Breast epithelium (tissue), 4 donors: ENCODE results near the gene STIMATE. TPM values are rescaled to one million over a fixed set of nuclear protein-coding genes. Genes with fewer than 3 reads are reported as not detected.
A peak's percentile ranks its signal among the peaks of the same experiment; 100 is the strongest.

Experiments used
- DNase-seq, 2 donors: peaks; one replicate each; pipeline ENCODE4 v3.0.0-alpha.2; 2019; ENCODE audit warnings: low spot score in 2 of 2
- H3K27ac ChIP-seq, 2 donors: fragments of 200-600 bp; sonication (generic) in 1 of 2; one replicate each; pipeline ENCODE4 v1.5.1; 2016 to 2019; ENCODE audit warnings: mild to moderate bottlenecking in 1 of 2
- H3K27me3 ChIP-seq, 2 donors: fragments of 200-600 bp; sonication (generic) in 1 of 2; one replicate each; pipeline versions ENCODE4 v1.5.1 to v1.6.0; 2017 to 2019; ENCODE audit warnings: control low read depth in 1 of 2, mild to moderate bottlenecking in 1 of 2
- H3K36me3 ChIP-seq: fragments of 200-600 bp; one replicate; pipeline ENCODE4 v1.5.1; 2019
- H3K4me1 ChIP-seq, 2 donors: fragments of 200-600 bp; sonication (generic); one replicate each; pipeline ENCODE4 v1.5.1; 2016 to 2019; ENCODE audit warnings: control low read depth in 1 of 2
- H3K4me3 ChIP-seq, 3 donors: fragments of 200-600 bp; sonication (generic); 1 replicate in 2 of 3; 2 replicates in 1 of 3; pipeline ENCODE4 v1.5.1; 2016 to 2019; ENCODE audit warnings: mild to moderate bottlenecking in 3 of 3, moderate library complexity in 2 of 3
- H3K9me3 ChIP-seq, 2 donors: fragments of 200-600 bp; sonication (generic) in 1 of 2; one replicate each; pipeline ENCODE4 v1.5.1; 2016 to 2019; ENCODE audit warnings: control low read depth in 1 of 2
- POLR2A ChIP-seq: fragments of 450-650 bp; IDR thresholded peaks from one replicate; pipeline ENCODE4 v1.6.1; 2016; ENCODE audit warnings: antibody characterized with exemption, mild to moderate bottlenecking, moderate library complexity
- POLR2AphosphoS5 ChIP-seq, 3 donors: sonication (generic); formaldehyde crosslinking; IDR thresholded peaks; one replicate each; pipeline ENCODE4 v1.6.1; 2017; ENCODE audit warnings: antibody characterized with exemption in 3 of 3
- intact Hi-C: fragments of 100-400 bp; cut with DNase I; formaldehyde crosslinking; loops from one replicate; pipeline ENCODE4 v1.15.1; 2023; ENCODE audit warnings: low total_unique reads
- total RNA-seq, 3 donors: library from RNA; depleted of rRNA; stranded (reverse); fragments of >200 nt; gene quantifications; one replicate each; pipeline ENCODE4 v1.1.0, GENCODE V29; 2016
- TF ChIP-seq, protein P1 (sequence below), 3 donors: fragments of 450-650 bp; IDR thresholded peaks; one replicate each; pipeline ENCODE4 v1.5.1; 2016 to 2017; ENCODE audit warnings: antibody characterized with exemption in 3 of 3, mild to moderate bottlenecking in 3 of 3, moderate library complexity in 3 of 3

The STIMATE gene
- total RNA-seq, 3 donors from 2014 or later = 14.0 to 18.7 (median 14.7) TPM

- intact Hi-C loops = no loop called here
- no peak for TF ChIP-seq POLR2AphosphoS5 (IDR thresholded peaks at IDR 0.05)
- no peak for TF ChIP-seq POLR2A
- TF ChIP-seq, protein P1, sequence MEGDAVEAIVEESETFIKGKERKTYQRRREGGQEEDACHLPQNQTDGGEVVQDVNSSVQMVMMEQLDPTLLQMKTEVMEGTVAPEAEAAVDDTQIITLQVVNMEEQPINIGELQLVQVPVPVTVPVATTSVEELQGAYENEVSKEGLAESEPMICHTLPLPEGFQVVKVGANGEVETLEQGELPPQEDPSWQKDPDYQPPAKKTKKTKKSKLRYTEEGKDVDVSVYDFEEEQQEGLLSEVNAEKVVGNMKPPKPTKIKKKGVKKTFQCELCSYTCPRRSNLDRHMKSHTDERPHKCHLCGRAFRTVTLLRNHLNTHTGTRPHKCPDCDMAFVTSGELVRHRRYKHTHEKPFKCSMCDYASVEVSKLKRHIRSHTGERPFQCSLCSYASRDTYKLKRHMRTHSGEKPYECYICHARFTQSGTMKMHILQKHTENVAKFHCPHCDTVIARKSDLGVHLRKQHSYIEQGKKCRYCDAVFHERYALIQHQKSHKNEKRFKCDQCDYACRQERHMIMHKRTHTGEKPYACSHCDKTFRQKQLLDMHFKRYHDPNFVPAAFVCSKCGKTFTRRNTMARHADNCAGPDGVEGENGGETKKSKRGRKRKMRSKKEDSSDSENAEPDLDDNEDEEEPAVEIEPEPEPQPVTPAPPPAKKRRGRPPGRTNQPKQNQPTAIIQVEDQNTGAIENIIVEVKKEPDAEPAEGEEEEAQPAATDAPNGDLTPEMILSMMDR (IDR thresholded peaks at IDR 0.05) = no peak
- peak overlapping the region in 1 of 2 donors; percentile 52 for H3K27ac ChIP-seq
These were observed 101.9 kb downstream of the STIMATE start for GRCh38 chr3:52795298-52795900.

GRCh38 chr3:52794612-52795099 is 102.7 kb downstream of the STIMATE start, which contains the start of gene ITIH3:
ITIH3 (plus strand) TSS chr3:52794796; CDS start chr3:52794804, 8 bp downstream.
- Histone ChIP-seq H3K36me3 (no peaks in the 10 kb centered on the region), H3K27me3 (no peaks in the 10 kb centered on the region), H3K4me1 (no peaks in the 10 kb centered on the region), H3K9me3 (no peaks in the 10 kb centered on the region), H3K4me3 (no peak within 1 kb of the TSS), H3K27ac (peak within 1 kb of the TSS in 1 of 2 donors; percentile 52)
- TF ChIP-seq POLR2AphosphoS5 (IDR thresholded peaks at IDR 0.05) = no peak
- DNase-seq = no peak
- intact Hi-C loops = no loop called here

More at GRCh38 chr3:52795298-52795900, 101.9 kb downstream of the STIMATE start:
- DNase-seq = no peak
- Histone ChIP-seq H3K27me3 (no peaks in the 10 kb centered on the region), H3K4me1 (no peaks in the 10 kb centered on the region), H3K4me3 (no peak overlapping the region), H3K36me3 (no peaks in the 10 kb centered on the region), H3K9me3 (no peaks in the 10 kb centered on the region)

DNA sequence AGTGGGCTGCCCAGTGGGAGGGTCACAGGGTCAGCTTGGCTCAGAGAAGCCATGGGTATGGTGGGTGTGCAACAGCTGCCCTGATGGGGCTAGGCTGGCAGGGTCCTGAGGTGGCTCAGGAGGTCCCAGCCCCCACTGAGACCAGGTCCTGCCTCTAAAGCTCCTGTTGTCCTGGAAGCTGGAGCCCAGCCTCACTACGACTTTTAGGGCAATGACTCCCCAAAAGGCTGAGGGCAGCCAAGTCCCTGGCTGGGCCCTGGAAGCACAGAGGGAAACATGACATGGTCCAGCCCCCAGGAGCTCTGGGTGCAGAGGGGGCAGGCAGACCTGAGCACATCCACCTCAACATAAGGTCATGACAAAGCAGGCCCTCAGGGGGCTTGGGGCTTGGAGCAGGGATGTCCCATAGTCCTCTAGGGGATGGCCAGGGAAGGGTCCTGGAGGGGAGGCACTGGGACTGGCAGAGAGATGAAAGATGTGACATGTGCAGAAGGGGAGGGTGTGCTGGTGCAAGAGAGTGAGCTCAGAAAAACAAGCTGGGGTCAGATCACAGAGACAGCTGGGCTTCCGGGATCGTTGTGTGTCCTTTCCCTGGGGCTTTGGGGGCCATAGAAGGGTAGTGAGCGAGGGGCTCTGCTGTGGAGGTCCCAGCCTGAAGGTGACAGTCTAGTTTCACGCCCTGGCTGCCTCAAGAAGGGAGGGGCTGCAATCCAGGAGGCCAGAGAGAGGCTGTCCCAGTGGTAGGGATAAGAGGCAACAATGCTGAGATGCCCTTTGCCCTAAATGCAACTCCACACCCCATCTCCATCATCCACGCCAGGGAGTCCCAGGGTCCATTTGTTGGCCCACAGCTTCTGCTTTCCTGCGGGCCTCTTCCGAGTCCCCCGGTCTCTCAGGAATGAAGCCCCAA is 103.4 kb downstream of the STIMATE start:
- H3K27ac ChIP-seq = peak overlapping the region in 1 of 2 donors; percentile 52
- H3K36me3 ChIP-seq = no peaks in the 10 kb centered on the region
- no peaks in the 10 kb centered on the region for H3K4me1 ChIP-seq
- H3K9me3 ChIP-seq = no peaks in the 10 kb centered on the region
- no peak overlapping the region for H3K4me3 ChIP-seq
- intact Hi-C loops = loop anchor here (2.0 kb wide), 1 partner anchor 27 kb away; no protein-coding TSS in a partner anchor
- no peak for DNase-seq
- TF ChIP-seq POLR2A (no peak), POLR2AphosphoS5 (IDR thresholded peaks at IDR 0.05) (no peak)
- TF ChIP-seq, protein P1 (IDR thresholded peaks at IDR 0.05) = no peak
- no peaks in the 10 kb centered on the region for H3K27me3 ChIP-seq

- H3K36me3 ChIP-seq = no peaks in the 10 kb centered on the region
- DNase-seq = no peak
- intact Hi-C loops = loop anchor here (2.0 kb wide), 1 partner anchor 28 kb away; no protein-coding TSS in a partner anchor
- no peaks in the 10 kb centered on the region for H3K9me3 ChIP-seq
- TF ChIP-seq, protein P1 (IDR thresholded peaks at IDR 0.05) = no peak
- TF ChIP-seq POLR2AphosphoS5 (IDR thresholded peaks at IDR 0.05) (no peak), POLR2A (no peak)
- H3K4me3 ChIP-seq = no peak overlapping the region
- no peaks in the 10 kb centered on the region for H3K4me1 ChIP-seq
- no peaks in the 10 kb centered on the region for H3K27me3 ChIP-seq
- H3K27ac ChIP-seq = peak overlapping the region in 1 of 2 donors; percentile 52
These were observed 104.2 kb downstream of the STIMATE start for GRCh38 chr3:52792961-52793695.

DNA sequence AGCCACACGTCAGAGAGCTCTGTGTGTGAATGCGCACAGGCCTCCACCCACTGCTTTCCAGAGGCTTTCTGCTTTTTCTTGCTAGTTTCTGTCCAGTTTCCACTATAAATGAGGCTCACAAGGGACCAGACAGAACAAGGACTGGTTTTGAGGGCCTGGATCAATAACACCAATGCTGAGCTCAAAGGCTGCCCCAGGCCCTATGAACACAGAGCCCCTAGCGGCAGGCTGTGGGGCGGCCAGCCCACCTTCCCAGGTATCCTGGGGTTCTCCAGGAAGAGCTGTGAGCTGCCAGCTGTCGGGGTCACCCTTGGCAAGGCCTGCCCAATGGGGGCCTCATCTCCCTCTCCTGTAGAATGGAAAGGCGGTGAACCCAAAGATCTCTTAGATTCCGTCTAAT is 104.9 kb downstream of the STIMATE start:
- H3K27ac ChIP-seq = no peak overlapping the region
- DNase-seq = no peak
- no peaks in the 10 kb centered on the region for H3K9me3 ChIP-seq
- H3K4me1 ChIP-seq = no peaks in the 10 kb centered on the region
- intact Hi-C loops = loop anchor here (2.0 kb wide), 1 partner anchor 28 kb away; no protein-coding TSS in a partner anchor
- TF ChIP-seq, protein P1 (IDR thresholded peaks at IDR 0.05) = no peak
- TF ChIP-seq POLR2A (no peak), POLR2AphosphoS5 (IDR thresholded peaks at IDR 0.05) (no peak)
- H3K4me3 ChIP-seq = no peak overlapping the region
- no peaks in the 10 kb centered on the region for H3K27me3 ChIP-seq
- no peaks in the 10 kb centered on the region for H3K36me3 ChIP-seq
